ENCODE data around the gene BCAR3. TPM values are rescaled to one million over a fixed set of nuclear protein-coding genes. Genes with fewer than 3 reads are reported as not detected.

BCAR3 gene
- total RNA-seq, 4 donors from 2014 or later = 22.3 to 98.7 (median 28.3) TPM

DNA sequence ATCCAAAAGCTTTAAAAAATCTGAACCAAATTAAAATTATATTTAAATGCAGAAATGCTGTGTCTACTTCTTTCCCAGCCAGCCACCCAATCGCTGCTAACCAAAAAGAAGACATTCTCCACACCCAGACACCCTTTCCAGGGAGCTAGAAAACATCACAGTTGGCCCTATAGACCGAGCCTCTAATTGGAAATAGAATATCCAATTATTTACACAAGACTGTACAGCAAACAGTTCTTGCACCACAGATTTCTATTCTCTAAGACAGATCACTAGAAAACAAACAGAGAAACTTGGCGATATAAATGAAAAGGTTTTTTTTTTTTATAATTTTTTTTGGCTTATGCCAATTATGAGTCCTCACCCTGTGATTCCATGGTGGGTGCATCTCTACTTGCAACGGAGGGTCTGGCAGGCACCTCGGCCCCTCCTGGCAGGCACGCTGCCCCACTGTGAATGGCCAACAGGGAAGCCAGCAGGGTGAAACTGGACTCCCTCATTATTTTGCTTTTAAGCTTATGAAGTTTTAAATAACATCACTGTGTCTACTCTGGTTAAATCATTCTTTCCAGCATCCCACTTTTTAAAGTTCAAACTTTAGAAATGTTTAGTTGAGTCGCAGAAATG is 29.2 kb downstream of the BCAR3 start:
- TF ChIP-seq, protein P1, sequence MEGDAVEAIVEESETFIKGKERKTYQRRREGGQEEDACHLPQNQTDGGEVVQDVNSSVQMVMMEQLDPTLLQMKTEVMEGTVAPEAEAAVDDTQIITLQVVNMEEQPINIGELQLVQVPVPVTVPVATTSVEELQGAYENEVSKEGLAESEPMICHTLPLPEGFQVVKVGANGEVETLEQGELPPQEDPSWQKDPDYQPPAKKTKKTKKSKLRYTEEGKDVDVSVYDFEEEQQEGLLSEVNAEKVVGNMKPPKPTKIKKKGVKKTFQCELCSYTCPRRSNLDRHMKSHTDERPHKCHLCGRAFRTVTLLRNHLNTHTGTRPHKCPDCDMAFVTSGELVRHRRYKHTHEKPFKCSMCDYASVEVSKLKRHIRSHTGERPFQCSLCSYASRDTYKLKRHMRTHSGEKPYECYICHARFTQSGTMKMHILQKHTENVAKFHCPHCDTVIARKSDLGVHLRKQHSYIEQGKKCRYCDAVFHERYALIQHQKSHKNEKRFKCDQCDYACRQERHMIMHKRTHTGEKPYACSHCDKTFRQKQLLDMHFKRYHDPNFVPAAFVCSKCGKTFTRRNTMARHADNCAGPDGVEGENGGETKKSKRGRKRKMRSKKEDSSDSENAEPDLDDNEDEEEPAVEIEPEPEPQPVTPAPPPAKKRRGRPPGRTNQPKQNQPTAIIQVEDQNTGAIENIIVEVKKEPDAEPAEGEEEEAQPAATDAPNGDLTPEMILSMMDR (IDR thresholded peaks at IDR 0.05; ENCODE audit: low read depth) = no peak

DNA sequence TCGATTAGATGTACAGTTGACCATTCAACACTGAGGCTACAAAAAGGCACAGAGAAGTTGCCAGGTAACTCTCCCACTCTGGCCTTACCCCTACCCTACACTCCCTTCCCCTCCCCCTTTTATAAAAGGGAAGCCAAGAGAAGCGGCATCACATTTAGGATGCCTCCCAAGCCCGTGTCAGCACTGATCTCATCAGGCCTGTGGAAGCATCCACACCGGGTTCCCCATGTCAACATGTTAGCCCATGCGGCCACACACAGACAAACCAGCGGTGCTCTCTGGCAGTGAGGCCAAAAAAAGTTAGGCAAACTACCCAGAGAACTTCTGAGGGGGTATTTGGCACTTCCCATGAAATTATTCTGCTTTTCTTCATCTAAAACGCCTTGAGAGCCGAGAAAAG is 29.9 kb downstream of the BCAR3 start:
- TF ChIP-seq, protein P1 (IDR thresholded peaks at IDR 0.05; ENCODE audit: low read depth) = no peak

DNA sequence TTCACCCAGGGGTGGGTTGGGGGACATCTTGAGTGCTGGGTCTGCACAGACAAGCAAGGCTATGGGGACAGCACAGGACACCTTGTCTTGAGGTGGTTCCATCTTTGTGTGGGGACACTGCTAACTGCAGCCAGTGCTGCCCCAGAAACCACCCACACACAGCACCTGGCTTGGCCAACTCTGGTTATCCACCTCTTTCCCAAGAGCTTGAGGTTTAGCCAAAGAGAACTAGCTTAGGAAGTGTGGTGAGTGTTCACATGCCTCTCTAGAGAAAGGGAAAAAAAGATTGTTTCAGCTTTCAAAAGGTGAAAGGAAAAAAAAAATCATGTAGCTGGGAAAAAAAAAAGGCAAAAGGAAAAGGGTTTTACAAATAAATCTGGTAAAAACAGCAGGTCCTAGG is 32.4 kb downstream of the BCAR3 start:
- TF ChIP-seq, protein P1 (IDR thresholded peaks at IDR 0.05; ENCODE audit: low read depth) = no peak

DNA sequence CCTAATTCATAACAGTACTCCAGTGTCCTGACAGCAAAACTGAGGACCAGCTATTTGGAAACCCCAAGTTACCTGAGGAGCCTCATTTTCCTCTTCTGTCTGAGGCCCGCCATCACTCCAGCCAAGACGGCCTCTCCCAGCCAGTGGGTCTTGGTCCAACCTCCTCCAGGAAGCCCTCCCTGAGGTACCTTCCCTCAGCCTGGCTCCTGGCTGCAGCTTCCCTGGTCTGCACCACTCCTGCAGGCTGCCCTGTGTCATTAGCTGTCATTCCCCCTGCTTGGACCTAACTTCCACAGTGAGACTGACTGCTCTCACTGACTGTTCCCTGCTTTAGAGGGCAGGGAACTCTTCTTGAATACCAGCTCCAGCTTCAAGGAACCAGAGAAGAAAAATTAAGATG is 33.0 kb downstream of the BCAR3 start:
- TF ChIP-seq, protein P1 (IDR thresholded peaks at IDR 0.05; ENCODE audit: low read depth) = no peak

DNA sequence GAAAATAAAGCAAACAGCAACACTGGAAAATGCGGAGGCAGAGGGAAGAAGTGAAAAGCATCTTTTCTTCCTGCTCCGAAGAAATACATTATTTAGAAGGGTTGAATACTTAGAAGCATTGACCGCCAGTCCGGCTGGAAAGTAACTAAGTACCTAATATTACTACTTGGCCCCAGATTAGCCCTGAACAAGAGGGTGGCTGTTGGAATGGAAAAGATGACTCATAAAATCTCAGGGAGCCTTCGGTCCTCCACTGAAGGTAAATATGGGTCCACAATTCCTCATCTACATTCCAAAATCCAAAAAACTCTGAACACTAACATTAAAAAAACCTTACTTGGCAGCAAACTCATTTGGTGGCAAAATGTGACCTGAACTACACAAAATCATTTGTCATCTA is 40.1 kb downstream of the BCAR3 start:
- TF ChIP-seq, protein P1 (IDR thresholded peaks at IDR 0.05; ENCODE audit: low read depth) = no peak

DNA sequence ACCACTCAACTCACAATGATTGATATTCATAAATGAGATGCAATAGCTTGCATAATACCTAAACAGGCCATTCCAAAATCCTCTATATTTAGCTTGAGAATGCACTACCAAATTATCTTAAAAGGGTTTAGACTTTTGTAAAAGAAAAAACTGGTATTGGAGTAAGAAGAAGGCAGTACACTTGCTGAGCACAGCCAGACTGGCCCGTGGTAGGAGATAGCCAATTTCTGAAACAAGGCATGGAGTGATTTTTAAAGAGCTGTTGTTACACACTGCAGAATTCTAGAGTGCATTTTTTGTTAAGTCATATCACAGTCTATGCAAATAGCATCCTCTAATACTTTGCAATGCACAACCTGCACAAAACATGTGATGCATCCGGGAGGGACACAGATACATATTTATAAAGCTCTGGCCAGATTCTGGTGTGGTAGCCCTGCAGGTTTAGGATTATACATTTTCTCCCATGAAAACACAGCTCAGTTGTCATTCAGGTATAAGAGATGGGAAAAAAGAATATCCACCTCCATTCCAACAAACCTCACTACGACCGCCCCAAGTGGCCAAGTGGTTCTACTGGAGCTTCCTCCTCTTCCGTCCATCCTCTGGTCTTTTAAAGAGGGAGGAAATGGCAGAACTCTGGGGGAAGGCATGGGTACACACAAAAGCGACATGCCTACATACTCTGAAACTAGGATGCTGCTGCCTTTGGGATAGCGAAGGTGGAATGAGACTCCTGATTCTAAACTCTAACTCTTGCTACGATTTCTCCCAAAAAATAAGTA is 40.8 kb downstream of the BCAR3 start:
- TF ChIP-seq, protein P1 (IDR thresholded peaks at IDR 0.05; ENCODE audit: low read depth) = no peak

DNA sequence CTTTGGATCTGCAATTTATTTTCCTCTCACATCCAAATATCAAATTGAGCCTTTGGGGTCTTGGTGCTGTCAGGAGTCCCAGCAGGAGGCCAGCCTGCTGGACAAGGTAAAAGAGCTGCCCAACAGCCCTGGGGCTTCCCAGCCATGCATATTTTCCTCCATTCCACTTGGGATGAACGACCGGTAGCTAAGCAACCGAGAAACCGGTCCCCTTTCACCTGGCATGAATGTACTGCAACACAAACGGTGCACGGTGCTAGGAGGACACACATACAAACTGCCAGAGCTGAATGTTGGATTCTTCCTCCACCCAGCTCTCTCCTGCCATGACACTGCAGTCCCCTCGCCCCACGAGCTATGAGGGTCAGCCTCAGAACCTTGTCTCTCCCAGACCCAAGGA is 42.7 kb downstream of the BCAR3 start:
- TF ChIP-seq, protein P1 (IDR thresholded peaks at IDR 0.05; ENCODE audit: low read depth) = no peak

All from subcutaneous adipose tissue (tissue), 4 donors.